ENCODE measurements around the gene PLCD1. TPM values are rescaled to one million over a fixed set of nuclear protein-coding genes. Genes with fewer than 3 reads are reported as not detected.

PLCD1 gene
- total and polyA plus RNA-seq, 5 donors from 2014 or later = 26.2 to 47.5 (median 29.7) TPM

GRCh38 chr3:38001456-38002081 is 27.9 kb downstream of the PLCD1 start:
- Mint-ChIP-seq H3K27ac (no peak overlapping the region), H3K27me3 (no peaks in the 10 kb centered on the region), H3K4me1 (peaks cover 0 to 51% (median 34%) of the 10 kb centered on the region in 4 donors), H3K36me3 (peaks cover 10% of the 10 kb centered on the region), H3K4me3 (peak overlapping the region in 1 of 4 donors; percentile 32), H3K9me3 (no peaks in the 10 kb centered on the region)
- H3K4me3 ChIP-seq (ENCODE audit: low read depth, low read length) = no peak overlapping the region
- no peak for DNase-seq
- H3K27ac ChIP-seq (ENCODE audit: insufficient read depth, low read length, poor library complexity, severe bottlenecking) = no peak overlapping the region
- no peaks in the 10 kb centered on the region for H3K27me3 ChIP-seq (ENCODE audit: control insufficient read depth, insufficient read depth, low read length)
- peaks cover 18% of the 10 kb centered on the region for H3K36me3 ChIP-seq (ENCODE audit: control insufficient read depth, insufficient read depth, low read length)
- no peak for ATAC-seq (ENCODE audit: low read depth in 2 of 2)
- no peaks in the 10 kb centered on the region for H3K9me3 ChIP-seq (ENCODE audit: control insufficient read depth in 2 of 2, low read length in 2 of 2)
- peaks cover 22% of the 10 kb centered on the region for H3K4me1 ChIP-seq (ENCODE audit: control insufficient read depth, insufficient read depth, low read length, poor library complexity, severe bottlenecking)

- peaks cover 28% of the 10 kb centered on the region for H3K4me1 ChIP-seq (ENCODE audit: control insufficient read depth, insufficient read depth, low read length, poor library complexity, severe bottlenecking)
- no peak overlapping the region for H3K27ac ChIP-seq (ENCODE audit: insufficient read depth, low read length, poor library complexity, severe bottlenecking)
- peaks cover 14% of the 10 kb centered on the region for H3K36me3 Mint-ChIP-seq
- ATAC-seq (ENCODE audit: low read depth in 2 of 2) = no peak
- no peaks in the 10 kb centered on the region for H3K27me3 ChIP-seq (ENCODE audit: control insufficient read depth, insufficient read depth, low read length)
- H3K36me3 ChIP-seq (ENCODE audit: control insufficient read depth, insufficient read depth, low read length) = peaks cover 19% of the 10 kb centered on the region
- H3K27ac Mint-ChIP-seq = peak overlapping the region in 1 of 3 donors; percentile 29
- DNase-seq = no peak
- H3K9me3 Mint-ChIP-seq = no peaks in the 10 kb centered on the region
- peaks cover 0 to 57% (median 37%) of the 10 kb centered on the region in 4 donors for H3K4me1 Mint-ChIP-seq
- H3K4me3 ChIP-seq (ENCODE audit: low read depth, low read length) = no peak overlapping the region
- H3K27me3 Mint-ChIP-seq = no peaks in the 10 kb centered on the region
- H3K4me3 Mint-ChIP-seq = no peak overlapping the region
- no peaks in the 10 kb centered on the region for H3K9me3 ChIP-seq (ENCODE audit: control insufficient read depth in 2 of 2, low read length in 2 of 2)
These were observed 28.4 kb downstream of the PLCD1 start for GRCh38 chr3:38000965-38001455.

GRCh38 chr3:38000242-38000916 is 29.1 kb downstream of the PLCD1 start:
- Histone ChIP-seq H3K36me3 (ENCODE audit: control insufficient read depth, insufficient read depth, low read length) (peaks cover 17% of the 10 kb centered on the region), H3K9me3 (ENCODE audit: control insufficient read depth in 2 of 2, low read length in 2 of 2) (no peaks in the 10 kb centered on the region), H3K27me3 (ENCODE audit: control insufficient read depth, insufficient read depth, low read length) (no peaks in the 10 kb centered on the region), H3K27ac (ENCODE audit: insufficient read depth, low read length, poor library complexity, severe bottlenecking) (no peak overlapping the region), H3K4me1 (ENCODE audit: control insufficient read depth, insufficient read depth, low read length, poor library complexity, severe bottlenecking) (peaks cover 34% of the 10 kb centered on the region), H3K4me3 (ENCODE audit: low read depth, low read length) (no peak overlapping the region)
- DNase-seq (no peak), ATAC-seq (ENCODE audit: low read depth in 2 of 2) (no peak)
- Mint-ChIP-seq H3K36me3 (peaks cover 14% of the 10 kb centered on the region), H3K27ac (peak overlapping the region in 2 of 3 donors; percentile 29 to 85), H3K4me1 (peaks cover 0 to 63% (median 43%) of the 10 kb centered on the region in 4 donors), H3K4me3 (no peak overlapping the region), H3K27me3 (no peaks in the 10 kb centered on the region), H3K9me3 (no peaks in the 10 kb centered on the region)

DNA sequence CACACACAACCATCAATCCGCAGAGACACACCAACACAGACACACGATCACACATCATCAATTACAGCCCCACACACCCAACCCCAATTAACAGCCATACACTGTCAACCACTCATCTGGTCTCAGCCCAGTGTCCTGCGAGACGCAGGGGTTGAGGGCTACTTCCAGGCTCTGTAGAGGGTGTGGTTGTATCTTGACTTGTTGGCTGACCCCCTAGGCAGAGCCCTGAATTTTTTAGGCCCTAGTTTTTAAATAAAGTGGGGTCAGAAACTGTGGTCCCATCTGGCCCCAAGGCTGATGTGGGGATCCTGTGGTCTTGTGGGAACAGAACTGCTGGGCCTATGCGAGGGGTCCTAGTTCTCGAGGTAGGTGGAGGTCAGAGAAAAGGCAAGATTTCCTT is 29.6 kb downstream of the PLCD1 start:
- peaks cover 40% of the 10 kb centered on the region for H3K4me1 ChIP-seq (ENCODE audit: control insufficient read depth, insufficient read depth, low read length, poor library complexity, severe bottlenecking)
- DNase-seq (no peak), ATAC-seq (ENCODE audit: low read depth in 2 of 2) (no peak)
- Mint-ChIP-seq H3K36me3 (peaks cover 14% of the 10 kb centered on the region), H3K27me3 (no peaks in the 10 kb centered on the region), H3K4me3 (peak overlapping the region in 3 of 4 donors; percentile 50 to 76 (median 57)), H3K4me1 (peaks cover 3 to 65% (median 46%) of the 10 kb centered on the region in 4 donors), H3K9me3 (no peaks in the 10 kb centered on the region), H3K27ac (peak overlapping the region in 2 of 3 donors; percentile 48 to 78)
- H3K4me3 ChIP-seq (ENCODE audit: low read depth, low read length) = no peak overlapping the region
- no peaks in the 10 kb centered on the region for H3K9me3 ChIP-seq (ENCODE audit: control insufficient read depth in 2 of 2, low read length in 2 of 2)
- H3K36me3 ChIP-seq (ENCODE audit: control insufficient read depth, insufficient read depth, low read length) = peaks cover 17% of the 10 kb centered on the region
- no peak overlapping the region for H3K27ac ChIP-seq (ENCODE audit: insufficient read depth, low read length, poor library complexity, severe bottlenecking)
- H3K27me3 ChIP-seq (ENCODE audit: control insufficient read depth, insufficient read depth, low read length) = no peaks in the 10 kb centered on the region

GRCh38 chr3:37997791-37998370 is 31.6 kb downstream of the PLCD1 start:
- ATAC-seq (ENCODE audit: low read depth in 2 of 2) = no peak
- H3K36me3 ChIP-seq (ENCODE audit: control insufficient read depth, insufficient read depth, low read length) = peaks cover 17% of the 10 kb centered on the region
- no peak overlapping the region for H3K4me3 ChIP-seq (ENCODE audit: low read depth, low read length)
- H3K4me1 ChIP-seq (ENCODE audit: control insufficient read depth, insufficient read depth, low read length, poor library complexity, severe bottlenecking) = peaks cover 56% of the 10 kb centered on the region
- Mint-ChIP-seq H3K4me3 (peak overlapping the region in 3 of 4 donors; percentile 74 to 85 (median 83)), H3K9me3 (no peaks in the 10 kb centered on the region), H3K4me1 (peaks cover 8 to 70% (median 47%) of the 10 kb centered on the region in 4 donors), H3K27ac (peak overlapping the region; percentile 88 to 97 (median 91)), H3K27me3 (no peaks in the 10 kb centered on the region), H3K36me3 (peaks cover 9% of the 10 kb centered on the region)
- H3K9me3 ChIP-seq (ENCODE audit: control insufficient read depth in 2 of 2, low read length in 2 of 2) = no peaks in the 10 kb centered on the region
- DNase-seq = no peak
- peak overlapping the region; percentile 86 for H3K27ac ChIP-seq (ENCODE audit: insufficient read depth, low read length, poor library complexity, severe bottlenecking)
- H3K27me3 ChIP-seq (ENCODE audit: control insufficient read depth, insufficient read depth, low read length) = no peaks in the 10 kb centered on the region

DNA sequence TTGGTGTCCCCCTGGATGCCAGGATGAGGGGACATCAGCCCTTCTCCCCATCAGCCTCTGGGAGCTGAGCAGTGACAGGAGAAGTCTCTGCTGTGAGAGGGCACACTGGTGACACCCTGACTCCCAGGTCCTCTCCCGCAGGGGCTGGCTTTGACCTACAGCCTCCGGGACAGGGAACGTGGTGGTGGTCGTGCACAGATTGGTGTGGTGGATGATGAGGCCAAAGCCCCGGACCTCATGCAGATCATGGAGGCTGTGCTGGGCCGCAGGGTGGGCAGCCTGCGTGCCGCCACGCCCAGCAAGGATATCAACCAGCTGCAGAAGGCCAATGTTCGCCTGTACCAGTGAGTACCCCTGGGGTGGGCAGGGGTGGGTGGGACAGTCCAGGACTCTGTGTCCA is 32.1 kb downstream of the PLCD1 start:
- no peaks in the 10 kb centered on the region for H3K9me3 Mint-ChIP-seq
- H3K27ac ChIP-seq (ENCODE audit: insufficient read depth, low read length, poor library complexity, severe bottlenecking) = peak overlapping the region; percentile 86
- H3K36me3 Mint-ChIP-seq = peaks cover 9% of the 10 kb centered on the region

GRCh38 chr3:37996785-37997301 is 32.6 kb downstream of the PLCD1 start:
- peak; percentile 67 to 68 for ATAC-seq (ENCODE audit: low read depth in 2 of 2)
- peaks cover 9% of the 10 kb centered on the region for H3K36me3 Mint-ChIP-seq
- peak overlapping the region; percentile 47 for H3K27ac ChIP-seq (ENCODE audit: insufficient read depth, low read length, poor library complexity, severe bottlenecking)

More for the DNA sequence above, 32.1 kb downstream of the PLCD1 start:
- Histone ChIP-seq H3K4me3 (ENCODE audit: low read depth, low read length) (no peak overlapping the region), H3K4me1 (ENCODE audit: control insufficient read depth, insufficient read depth, low read length, poor library complexity, severe bottlenecking) (peaks cover 56% of the 10 kb centered on the region), H3K9me3 (ENCODE audit: control insufficient read depth in 2 of 2, low read length in 2 of 2) (no peaks in the 10 kb centered on the region), H3K27me3 (ENCODE audit: control insufficient read depth, insufficient read depth, low read length) (no peaks in the 10 kb centered on the region), H3K36me3 (ENCODE audit: control insufficient read depth, insufficient read depth, low read length) (peaks cover 16% of the 10 kb centered on the region)
- DNase-seq = no peak
- Mint-ChIP-seq H3K4me1 (peaks cover 8 to 70% (median 47%) of the 10 kb centered on the region in 4 donors), H3K27me3 (no peaks in the 10 kb centered on the region), H3K4me3 (no peak overlapping the region), H3K27ac (peak overlapping the region; percentile 79 to 95 (median 95))
- no peak for ATAC-seq (ENCODE audit: low read depth in 2 of 2)

More at GRCh38 chr3:37996785-37997301, 32.6 kb downstream of the PLCD1 start:
- Histone ChIP-seq H3K9me3 (ENCODE audit: control insufficient read depth in 2 of 2, low read length in 2 of 2) (no peaks in the 10 kb centered on the region), H3K27me3 (ENCODE audit: control insufficient read depth, insufficient read depth, low read length) (no peaks in the 10 kb centered on the region), H3K36me3 (ENCODE audit: control insufficient read depth, insufficient read depth, low read length) (peaks cover 11% of the 10 kb centered on the region), H3K4me1 (ENCODE audit: control insufficient read depth, insufficient read depth, low read length, poor library complexity, severe bottlenecking) (peaks cover 56% of the 10 kb centered on the region), H3K4me3 (ENCODE audit: low read depth, low read length) (no peak overlapping the region)
- Mint-ChIP-seq H3K27ac (peak overlapping the region; percentile 79 to 95 (median 95)), H3K4me1 (peaks cover 8 to 67% (median 47%) of the 10 kb centered on the region in 4 donors), H3K27me3 (no peaks in the 10 kb centered on the region), H3K4me3 (peak overlapping the region; percentile 67 to 86 (median 73)), H3K9me3 (no peaks in the 10 kb centered on the region)
- peak; percentile 69 to 88 (median 82) for DNase-seq
